A549 (cell line): ENCODE results near the gene TLK1. TPM values are rescaled to one million over a fixed set of nuclear protein-coding genes. Genes with fewer than 3 reads are reported as not detected.

ENCODE experiments used
- ATAC-seq, 2 experiments: fragments of 200-7000 bp in 1 of 2; fragments of >200 bp in 1 of 2; cut with Nextera tagmentation in 1 of 2; cut with Tn5 transposase in 1 of 2; 3 replicates each; pipeline versions ENCODE4 v1.8.0 to v1.9.1; 2018 to 2020; ENCODE audit warnings: mild to moderate bottlenecking in 1 of 2, moderate library complexity in 1 of 2
- CTCF ChIA-PET: fragments of 300-600 bp; sonication (Branson Sonifier 250); formaldehyde crosslinking; extraction: SDS; loops from one replicate; lab custom pipeline; 2021; ENCODE audit warnings: antibody characterized with exemption, inconsistent platforms; lab: Yijun Ruan, JAX
- POLR2A ChIA-PET: fragments of 350-600 bp; formaldehyde crosslinking; extraction: SDS; loops from one replicate; lab custom pipeline; 2021; ENCODE audit warnings: antibody characterized with exemption, inconsistent platforms; lab: Yijun Ruan, JAX
- DNase-seq, 2 experiments: peaks; one replicate each; pipeline versions ENCODE4 v3.0.0 to v3.0.0-alpha.2; 2011 to 2016; ENCODE audit warnings: low read depth in 1 of 2, low spot score in 1 of 2
- FAIRE-seq: peaks from 2 replicates; lab custom pipeline; 2011; peaks lifted over from hg19 to GRCh38; lab: Jason Lieb, UNC
- H3K27ac ChIP-seq, 2 experiments: fragments of >200 bp; sonication (Bioruptor Twin); formaldehyde crosslinking; 3 replicates each; pipeline ENCODE4 v1.5.1; 2016 to 2017
- H3K4me1 ChIP-seq: fragments of >200 bp; sonication (Bioruptor Twin); formaldehyde crosslinking; 3 replicates; pipeline ENCODE4 v1.6.1; 2016
- H3K4me2 ChIP-seq: fragments of >200 bp; sonication (Bioruptor Twin); formaldehyde crosslinking; 3 replicates; pipeline ENCODE4 v1.6.1; 2016
- H3K4me3 ChIP-seq: fragments of >200 bp; sonication (Bioruptor Twin); formaldehyde crosslinking; 3 replicates; pipeline ENCODE4 v1.5.1; 2016
- H3K9me3 ChIP-seq: fragments of >200 bp; sonication (Bioruptor Twin); formaldehyde crosslinking; 3 replicates; pipeline ENCODE4 v1.6.1; 2016
- BCL3 ChIP-seq: fragments of >200 bp; sonication (Bioruptor Twin); formaldehyde crosslinking; IDR thresholded peaks from 3 replicates; pipeline ENCODE4 v1.6.1; 2016
- BHLHE40 ChIP-seq: IDR thresholded peaks from 2 replicates; pipeline ENCODE4 v1.6.1; 2012; ENCODE audit warnings: low read depth, low read length, inconsistent platforms
- CBX8 ChIP-seq: fragments of 200-600 bp; sonication (generic); IDR thresholded peaks from 2 replicates; pipeline ENCODE4 v1.6.1; 2016
- CEBPB ChIP-seq, 2 experiments: fragments of >200 bp in 1 of 2; sonication (Bioruptor Twin) in 1 of 2; formaldehyde crosslinking in 1 of 2; IDR thresholded peaks; 2 replicates each; pipeline ENCODE4 v1.6.1; 2012 to 2016
- CHD2 ChIP-seq: fragments of 150-350 bp; IDR thresholded peaks from 2 replicates; pipeline ENCODE4 v1.6.1; 2014; ENCODE audit warnings: low read length; ENCODE audit not compliant: partially characterized antibody
- CHD4 ChIP-seq: fragments of 200-600 bp; sonication (generic); IDR thresholded peaks from 2 replicates; pipeline ENCODE4 v1.6.1; 2016; ENCODE audit warnings: antibody characterized with exemption, mild to moderate bottlenecking, borderline replicate concordance
- EHMT2 ChIP-seq: fragments of 200-600 bp; sonication (generic); IDR thresholded peaks from 2 replicates; pipeline ENCODE4 v1.6.1; 2016; ENCODE audit warnings: antibody characterized with exemption, low read depth, mild to moderate bottlenecking, moderate library complexity
- EP300 ChIP-seq, 2 experiments: fragments of >200 bp; sonication (Bioruptor Twin); formaldehyde crosslinking; IDR thresholded peaks; 2 replicates in 1 of 2; 3 replicates in 1 of 2; pipeline ENCODE4 v1.6.1; 2016 to 2017
- FOSB ChIP-seq: fragments of 250-450 bp; sonication (Bioruptor Pico); IDR thresholded peaks from 2 replicates; pipeline ENCODE4 v1.5.0; 2020; ENCODE audit warnings: mild to moderate bottlenecking, moderate library complexity
- FOXS1 ChIP-seq: fragments of 250-450 bp; sonication (Bioruptor Pico); IDR thresholded peaks from 2 replicates; pipeline ENCODE4 v1.5.0; 2020; ENCODE audit warnings: mild to moderate bottlenecking, moderate library complexity
- HDAC2 ChIP-seq: fragments of 200-600 bp; sonication (generic); IDR thresholded peaks from 2 replicates; pipeline ENCODE4 v1.6.1; 2016
- HEYL ChIP-seq: fragments of 250-450 bp; sonication (Bioruptor Pico); IDR thresholded peaks from 2 replicates; pipeline ENCODE4 v1.8.0; 2021; ENCODE audit warnings: mild to moderate bottlenecking, moderate library complexity
- HOXA7 ChIP-seq: fragments of 250-450 bp; sonication (Bioruptor Pico); IDR thresholded peaks from 2 replicates; pipeline ENCODE4 v1.5.0; 2020; ENCODE audit warnings: mild to moderate bottlenecking, moderate library complexity
- HOXB13 ChIP-seq: fragments of 250-450 bp; sonication (Bioruptor Pico); IDR thresholded peaks from 2 replicates; pipeline ENCODE4 v1.5.0; 2020; ENCODE audit warnings: low read depth, mild to moderate bottlenecking, moderate library complexity
- HOXB5 ChIP-seq: fragments of 250-450 bp; sonication (Bioruptor Pico); IDR thresholded peaks from 2 replicates; pipeline ENCODE4 v1.5.0; 2020; ENCODE audit warnings: mild to moderate bottlenecking, moderate library complexity
- KDM1A ChIP-seq: fragments of 200-600 bp; sonication (generic); IDR thresholded peaks from 2 replicates; pipeline ENCODE4 v1.6.1; 2016; ENCODE audit warnings: low read depth, mild to moderate bottlenecking
- KDM5A ChIP-seq: fragments of 200-600 bp; sonication (generic); IDR thresholded peaks from 2 replicates; pipeline ENCODE4 v1.6.1; 2016; ENCODE audit warnings: antibody characterized with exemption, mild to moderate bottlenecking
- MAFK ChIP-seq: fragments of 450-650 bp; IDR thresholded peaks from 2 replicates; pipeline ENCODE4 v1.6.1; 2014; ENCODE audit not compliant: partially characterized antibody
- MAX ChIP-seq: IDR thresholded peaks from 2 replicates; pipeline ENCODE4 v1.6.1; 2012
- MAZ ChIP-seq: fragments of 150-350 bp; IDR thresholded peaks from 2 replicates; pipeline ENCODE4 v1.6.1; 2014; ENCODE audit warnings: antibody characterized with exemption, low read depth, low read length, borderline replicate concordance
- NFE2L2 ChIP-seq: fragments of 150-350 bp; conservative IDR thresholded peaks from 2 replicates; pipeline ENCODE4 v1.6.1; 2014; ENCODE audit warnings: low read length
- NPAS2 ChIP-seq: fragments of 250-450 bp; sonication (Bioruptor Pico); IDR thresholded peaks from 2 replicates; pipeline ENCODE4 v1.8.0; 2022; ENCODE audit warnings: mild to moderate bottlenecking, moderate library complexity, borderline replicate concordance
- POLR2AphosphoS2 ChIP-seq: conservative IDR thresholded peaks from 2 replicates; pipeline ENCODE4 v1.6.1; 2012; ENCODE audit warnings: low read length, improper control_type of control experiment, inconsistent platforms
- REST ChIP-seq: fragments of 200-600 bp; sonication (generic); IDR thresholded peaks from 2 replicates; pipeline ENCODE4 v1.6.1; 2016; ENCODE audit warnings: antibody characterized with exemption, mild to moderate bottlenecking, moderate library complexity
- RFX5 ChIP-seq: fragments of 450-650 bp; IDR thresholded peaks from 2 replicates; pipeline ENCODE4 v1.7.1; 2014; ENCODE audit warnings: antibody characterized with exemption, mild to moderate bottlenecking, moderate library complexity
- SMC3 ChIP-seq: fragments of >200 bp; sonication (Bioruptor Twin); formaldehyde crosslinking; IDR thresholded peaks from 3 replicates; pipeline ENCODE4 v1.6.1; 2018; ENCODE audit warnings: inconsistent platforms
- SREBF2 ChIP-seq: fragments of 450-650 bp; IDR thresholded peaks from 2 replicates; pipeline ENCODE4 v1.6.1; 2014; ENCODE audit warnings: mild to moderate bottlenecking, moderate library complexity
- TFCP2L1 ChIP-seq: fragments of 250-450 bp; sonication (Bioruptor Pico); IDR thresholded peaks from 2 replicates; pipeline ENCODE4 v1.5.0; 2021; ENCODE audit warnings: mild to moderate bottlenecking
- TP53 ChIP-seq: fragments of 250-450 bp; sonication (Bioruptor Pico); IDR thresholded peaks from 2 replicates; pipeline ENCODE4 v1.5.0; 2021; ENCODE audit warnings: mild to moderate bottlenecking, moderate library complexity
- ZC3H11A ChIP-seq: fragments of 450-650 bp; IDR thresholded peaks from 2 replicates; pipeline ENCODE4 v1.6.1; 2014; ENCODE audit warnings: antibody characterized with exemption, mild to moderate bottlenecking
- WGBS: methylation state at CpG from one replicate; pipeline ENCODE4 v1.1.6; 2017; ENCODE audit errors: missing lambda C conversion rate; 5-methylcytosine and 5-hydroxymethylcytosine counted together
- polyA plus RNA-seq, 4 experiments: library from polyadenylated mRNA; depleted of rRNA in 3 of 4; stranded (reverse); fragments of >200 nt; fragmentation: RNase III in 1 of 4; extraction: RNeasy Plus Mini Kit Qiagen cat#74134 plus additional on column Dnase treatment in 1 of 4; gene quantifications; 2 replicates in 3 of 4; 3 replicates in 1 of 4; pipeline ENCODE4 v1.2.3, GENCODE V29; 2011 to 2017

The TLK1 gene
- polyA plus RNA-seq, 2 of the 4 experiments (the other 2 are of a cell fraction): 16.9 to 28.9 TPM

GRCh38 chr2:171178993-171179392 is 18.3 kb upstream of the TLK1 start:
- ChIA-PET POLR2A (no interaction called here), CTCF (interaction anchor here (1.4 kb wide), 1 partner anchor 252 kb away, joined by 3 read pairs; no protein-coding TSS in a partner anchor)
- no peak overlapping the region for H3K4me2 ChIP-seq
- DNase-seq: no peak
- no peaks in the 10 kb centered on the region for H3K9me3 ChIP-seq
- no peak for TF ChIP-seq EHMT2
- TF ChIP-seq CBX8: no peak
- TF ChIP-seq TP53 (CRISPR knock-in tag): no peak
- TF ChIP-seq RFX5: no peak
- TF ChIP-seq NPAS2 (CRISPR knock-in tag): no peak
- FAIRE-seq: no peak
- no peaks in the 10 kb centered on the region for H3K4me1 ChIP-seq
- no peak overlapping the region for H3K4me3 ChIP-seq
- no peak for ATAC-seq
- no peak overlapping the region for H3K27ac ChIP-seq

- no peaks in the 10 kb centered on the region for H3K9me3 ChIP-seq
- FAIRE-seq (no peak), DNase-seq (no peak), ATAC-seq (no peak)
- no peaks in the 10 kb centered on the region for H3K4me1 ChIP-seq
- ChIA-PET CTCF (no interaction called here), POLR2A (no interaction called here)
- TF ChIP-seq BCL3 (no peak), SREBF2 (no peak), FOSB (no peak), HEYL (CRISPR knock-in tag) (no peak), REST (no peak), CBX8 (no peak), HDAC2 (no peak), MAFK (no peak), POLR2AphosphoS2 (no peak), KDM5A (no peak), CHD2 (no peak), FOXS1 (CRISPR knock-in tag) (no peak), HOXB13 (no peak), NFE2L2 (no peak), BHLHE40 (no peak), EP300 (IDR thresholded peaks at IDR 0.05) (no peak), CHD4 (no peak)
- H3K4me2 ChIP-seq: no peak overlapping the region
- H3K27ac ChIP-seq: no peak overlapping the region
- WGBS: 81% methylated on average over 5 of the region's 5 CpGs
- H3K4me3 ChIP-seq: no peak overlapping the region
Measured at GRCh38 chr2:171176516-171176915, 15.8 kb upstream of the TLK1 start.

- no peak overlapping the region for H3K4me2 ChIP-seq
- ChIA-PET POLR2A (no interaction called here), CTCF (interaction anchor here (1.0 kb wide), 1 partner anchor 242 kb away, joined by 3 read pairs; no protein-coding TSS in a partner anchor)
- H3K27ac ChIP-seq: no peak overlapping the region
- TF ChIP-seq MAFK: no peak
- TF ChIP-seq CHD4: no peak
- no peak for TF ChIP-seq KDM5A
- TF ChIP-seq HEYL (CRISPR knock-in tag): no peak
- no peak for TF ChIP-seq ZC3H11A
- no peak for TF ChIP-seq FOSB
- TF ChIP-seq HOXA7 (CRISPR knock-in tag): no peak
- TF ChIP-seq HOXB5 (CRISPR knock-in tag): no peak
- TF ChIP-seq MAX: no peak
- TF ChIP-seq SMC3: no peak
- TF ChIP-seq CHD2: no peak
- TF ChIP-seq CEBPB (IDR thresholded peaks at IDR 0.05): no peak
- TF ChIP-seq KDM1A: no peak
- no peak for TF ChIP-seq RFX5
- TF ChIP-seq TFCP2L1 (CRISPR knock-in tag): no peak
- TF ChIP-seq MAZ: no peak
- TF ChIP-seq TP53 (CRISPR knock-in tag): no peak
- TF ChIP-seq POLR2AphosphoS2: no peak
- H3K4me1 ChIP-seq: no peaks in the 10 kb centered on the region
- FAIRE-seq (no peak), DNase-seq (no peak), ATAC-seq (no peak)
- 51% methylated on average over 2 of the region's 2 CpGs for WGBS
- no peak overlapping the region for H3K4me3 ChIP-seq
- no peaks in the 10 kb centered on the region for H3K9me3 ChIP-seq
Measured at GRCh38 chr2:171174075-171174474, 13.4 kb upstream of the TLK1 start.
